Stimulated activated naive CD4-positive, alpha-beta T cell (primary cell): Measurements from ENCODE around the gene CYLC2.

Experiments
- DNase-seq, 6 experiments: peaks; one replicate each; lab custom pipeline; 2025; lab: John Stamatoyannopoulos, UW

Gene CYLC2

GRCh38 chr9:102995033-102995432, at the start of gene CYLC2:
Gene CYLC2, plus strand, starts transcription at chr9:102995333. Its CDS starts 48 bp downstream, at chr9:102995381.
- no peak for DNase-seq

- no peak for DNase-seq
These were observed 44.8 kb upstream of the CYLC2 start for GRCh38 chr9:102950346-102950745.

GRCh38 chr9:102966999-102967398, 28.1 kb upstream of the CYLC2 start:
- no peak for DNase-seq

- DNase-seq, result no peak
These were observed 27.2 kb upstream of the CYLC2 start for GRCh38 chr9:102967979-102968378.

- DNase-seq, result no peak
These were observed 22.4 kb upstream of the CYLC2 start for GRCh38 chr9:102972780-102973179.

GRCh38 chr9:102974530-102974929, 20.6 kb upstream of the CYLC2 start:
- DNase-seq, result no peak

- no peak for DNase-seq
These were observed 19.9 kb upstream of the CYLC2 start for GRCh38 chr9:102975251-102975650.

GRCh38 chr9:102985162-102985895, 9.8 kb upstream of the CYLC2 start:
- DNase-seq, result no peak

GRCh38 chr9:102986425-102986824, 8.7 kb upstream of the CYLC2 start:
- no peak for DNase-seq

GRCh38 chr9:103003689-103004088, 8.6 kb downstream of the CYLC2 start:
- no peak for DNase-seq

GRCh38 chr9:103014242-103014641, 19.1 kb downstream of the CYLC2 start:
- DNase-seq, result no peak

GRCh38 chr9:103025796-103026195, 30.7 kb downstream of the CYLC2 start:
- no peak for DNase-seq

- DNase-seq, result no peak
These were observed 42.7 kb downstream of the CYLC2 start for GRCh38 chr9:103037508-103038477.

GRCh38 chr9:103041961-103042360, 46.8 kb downstream of the CYLC2 start:
- DNase-seq, result no peak
